NCI-H748 (cell line): ENCODE measurements around the gene PFKL.
"Not testable (repeated sequence)": the region's sequence is repeated elsewhere in the genome, so short reads cannot be mapped to it uniquely, and the experiment has no call there.

ENCODE experiments used
- DNase-seq: peaks from one replicate; lab custom pipeline; 2025; ENCODE audit not compliant: unreplicated experiment; lab: John Stamatoyannopoulos, UW

Gene PFKL

GRCh38 chr21:44359396-44359795 lies 59.5 kb downstream of the PFKL start:
- no peak for DNase-seq

GRCh38 chr21:44360159-44360558 lies 60.3 kb downstream of the PFKL start:
- DNase-seq: no peak

DNA sequence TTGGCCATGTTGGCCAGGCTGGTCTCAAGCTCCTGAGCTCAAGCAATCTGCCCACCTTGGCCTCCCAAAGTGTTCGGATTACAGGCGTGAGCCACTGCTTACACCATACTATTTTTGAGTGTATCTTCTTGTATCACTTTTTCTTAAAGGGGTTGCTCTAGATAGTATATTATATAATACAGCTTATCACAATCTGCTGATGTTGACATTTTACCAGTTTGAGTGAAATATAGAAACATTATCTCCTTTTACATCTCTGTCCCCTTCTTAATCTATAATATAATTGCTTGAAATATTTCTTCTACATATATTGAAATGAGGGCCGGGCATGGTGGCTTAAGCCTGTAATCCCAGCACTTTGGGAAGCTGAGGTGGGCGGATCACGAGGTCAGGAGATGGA lies 62.0 kb downstream of the PFKL start:
- not testable (repeated sequence) for DNase-seq

GRCh38 chr21:44363278-44363677 lies 63.4 kb downstream of the PFKL start:
- DNase-seq: no peak

DNA sequence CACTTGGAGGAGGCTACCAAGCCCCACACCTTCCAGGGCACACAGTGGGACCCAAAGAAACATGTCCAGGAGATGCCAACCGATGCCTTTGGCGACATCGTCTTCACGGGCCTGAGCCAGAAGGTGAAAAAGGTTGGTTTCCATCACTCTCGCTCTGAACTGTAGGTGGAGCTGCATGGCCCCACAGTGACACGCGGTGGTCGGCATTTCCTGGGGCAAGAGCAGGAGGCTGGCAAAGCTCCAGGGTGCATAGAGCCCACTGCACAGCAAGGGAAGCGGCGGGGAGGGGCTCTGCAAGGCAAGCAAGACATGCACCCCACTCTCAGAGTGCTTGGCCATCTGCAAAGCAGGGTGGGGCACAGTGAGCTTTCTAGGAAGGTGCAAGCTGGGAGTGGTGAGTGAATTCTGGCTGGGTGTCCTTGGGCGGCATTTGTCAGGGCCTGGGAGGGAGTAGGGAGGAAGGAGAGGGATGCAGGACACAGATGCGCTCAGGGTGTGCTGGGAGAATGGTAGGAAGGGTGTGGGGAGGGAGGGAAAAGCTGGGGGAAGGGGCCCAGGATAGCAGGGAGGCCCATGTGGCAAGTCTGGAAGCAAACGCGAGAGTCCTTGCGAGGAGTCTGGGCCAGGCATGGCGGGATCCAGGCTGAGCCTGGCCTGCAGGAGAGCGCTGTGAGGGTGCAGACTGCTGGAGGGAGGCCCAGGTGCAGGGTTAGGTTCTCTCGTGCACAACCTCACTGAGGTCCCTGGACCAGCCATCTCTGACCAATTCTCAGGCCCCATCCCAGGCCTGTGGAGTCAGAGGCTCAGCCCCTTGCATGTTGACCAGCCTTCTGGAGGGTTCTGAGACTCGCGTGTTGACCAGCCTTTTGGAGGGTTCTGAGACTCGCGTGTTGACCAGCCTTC lies 64.5 kb downstream of the PFKL start:
- DNase-seq: no peak

DNA sequence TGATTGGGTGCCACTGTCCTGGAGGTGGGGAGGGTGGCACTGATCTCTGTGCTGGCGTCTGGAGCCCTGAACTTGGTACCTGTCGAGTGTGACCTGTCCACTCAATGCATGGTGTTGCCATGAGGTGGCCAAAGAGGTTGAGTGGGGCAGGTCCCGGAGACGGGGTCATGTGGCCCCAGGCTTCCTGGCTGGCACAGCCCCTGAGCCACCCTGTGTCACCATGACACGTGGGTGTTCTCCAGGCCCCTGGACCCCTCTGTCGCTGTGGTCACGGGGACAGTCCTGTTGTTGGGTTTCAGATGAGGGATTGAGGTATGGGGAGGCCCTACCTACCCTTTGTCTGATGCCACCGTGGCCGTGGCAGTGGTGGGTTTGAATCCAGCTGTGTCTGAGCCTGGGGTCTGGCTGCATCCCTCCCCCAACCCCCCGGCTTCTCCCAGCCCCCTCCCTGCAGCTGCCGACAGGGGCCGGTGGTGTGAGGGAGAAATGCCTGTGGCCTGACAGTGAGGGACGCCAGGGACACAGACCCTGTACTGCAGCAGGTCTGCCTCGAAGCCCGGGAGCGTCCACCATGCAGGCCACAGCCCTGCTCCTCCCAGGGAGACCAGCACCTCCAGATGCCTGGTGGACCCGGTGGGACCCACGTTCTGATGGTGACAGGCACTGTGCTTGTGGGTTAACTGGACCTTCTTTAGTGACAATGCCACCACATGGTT lies 65.6 kb downstream of the PFKL start:
- DNase-seq: no peak

GRCh38 chr21:44365967-44366585 lies 66.2 kb downstream of the PFKL start:
- no peak for DNase-seq

DNA sequence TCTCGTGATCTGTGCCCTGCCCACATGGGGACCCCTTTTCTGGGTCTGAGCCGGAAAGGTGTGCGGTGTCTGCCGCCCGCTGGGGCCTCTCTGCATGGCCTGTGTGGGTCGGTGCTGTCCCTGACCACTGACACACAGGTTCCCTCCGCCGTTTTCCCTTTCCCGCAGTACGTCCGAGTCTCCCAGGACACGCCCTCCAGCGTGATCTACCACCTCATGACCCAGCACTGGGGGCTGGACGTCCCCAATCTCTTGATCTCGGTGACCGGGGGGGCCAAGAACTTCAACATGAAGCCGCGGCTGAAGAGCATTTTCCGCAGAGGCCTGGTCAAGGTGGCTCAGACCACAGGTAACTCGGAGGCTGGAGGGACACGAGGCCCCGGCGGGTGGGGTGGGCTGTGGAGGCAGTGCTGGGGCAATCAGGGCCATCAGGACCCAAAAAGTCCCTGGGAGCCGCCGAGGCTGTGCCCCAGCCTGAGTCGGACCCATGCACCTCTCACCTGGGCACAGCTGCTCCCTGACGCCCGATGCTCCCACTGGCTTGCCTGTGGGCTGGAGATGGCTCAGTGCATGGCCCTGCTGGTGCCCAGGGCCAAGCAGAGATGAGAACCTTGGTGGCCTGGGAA lies 66.8 kb downstream of the PFKL start:
- DNase-seq: no peak

- peak; percentile 40 for DNase-seq
These were observed 69.0 kb downstream of the PFKL start for GRCh38 chr21:44368711-44369446.

- peak; percentile 63 for DNase-seq
These were observed 70.3 kb downstream of the PFKL start for GRCh38 chr21:44370027-44370735.

GRCh38 chr21:44370786-44371410 lies 71.0 kb downstream of the PFKL start:
- no peak for DNase-seq

- DNase-seq: no peak
These were observed 71.7 kb downstream of the PFKL start for GRCh38 chr21:44371596-44371995.

DNA sequence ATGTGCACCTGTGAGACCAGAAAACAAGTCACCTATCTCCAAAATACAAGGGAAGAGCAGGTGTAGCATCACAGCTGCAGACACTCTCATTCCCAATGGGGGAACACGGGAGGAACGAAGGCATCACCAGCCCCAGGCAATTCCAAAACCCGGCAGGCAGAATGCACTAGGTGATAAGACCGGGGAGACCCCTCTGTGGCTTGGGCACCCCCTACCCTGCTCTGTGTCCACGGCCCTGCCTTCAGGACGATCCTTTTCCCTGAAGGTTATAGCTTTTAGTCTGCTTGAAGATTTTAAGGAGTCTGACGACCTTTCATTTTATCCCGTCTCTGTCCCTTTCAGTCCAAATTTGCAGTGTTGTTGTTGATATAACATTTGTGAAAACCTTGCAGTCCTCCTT lies 72.8 kb downstream of the PFKL start:
- DNase-seq: no peak

DNA sequence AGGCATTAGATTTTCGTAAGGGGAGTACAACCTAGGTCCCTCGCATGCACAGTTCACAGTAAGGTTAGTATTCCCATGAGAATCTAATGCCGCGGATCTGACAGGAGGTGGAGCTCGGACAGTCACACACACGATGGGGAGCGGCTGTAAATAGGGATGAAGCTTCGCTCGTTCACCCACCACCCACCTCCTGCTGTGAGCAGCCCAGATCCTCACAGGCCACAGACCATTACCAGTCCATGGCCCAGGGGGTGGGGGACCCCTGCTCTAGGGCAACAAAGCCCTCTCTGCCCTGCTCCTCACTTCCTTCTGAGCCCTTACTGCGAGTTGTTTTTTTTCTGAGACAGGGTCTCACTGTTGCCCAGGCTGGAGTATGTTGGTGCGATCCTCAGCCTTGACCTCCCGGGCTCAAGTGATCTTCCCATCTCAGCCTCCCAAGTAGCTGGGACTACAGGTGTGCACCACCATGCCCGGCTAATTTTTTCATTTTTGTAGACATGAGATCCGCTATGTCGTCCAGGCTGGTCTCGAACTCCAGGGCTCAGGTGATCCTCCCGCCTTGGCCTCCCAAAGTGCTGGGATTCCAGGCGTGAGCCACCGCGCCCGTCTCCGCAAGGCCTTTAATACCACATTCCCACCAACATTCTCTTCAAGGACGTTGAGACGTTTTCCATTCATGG lies 74.9 kb downstream of the PFKL start:
- DNase-seq: no peak

GRCh38 chr21:44375281-44375651 lies 75.4 kb downstream of the PFKL start:
- no peak for DNase-seq

DNA sequence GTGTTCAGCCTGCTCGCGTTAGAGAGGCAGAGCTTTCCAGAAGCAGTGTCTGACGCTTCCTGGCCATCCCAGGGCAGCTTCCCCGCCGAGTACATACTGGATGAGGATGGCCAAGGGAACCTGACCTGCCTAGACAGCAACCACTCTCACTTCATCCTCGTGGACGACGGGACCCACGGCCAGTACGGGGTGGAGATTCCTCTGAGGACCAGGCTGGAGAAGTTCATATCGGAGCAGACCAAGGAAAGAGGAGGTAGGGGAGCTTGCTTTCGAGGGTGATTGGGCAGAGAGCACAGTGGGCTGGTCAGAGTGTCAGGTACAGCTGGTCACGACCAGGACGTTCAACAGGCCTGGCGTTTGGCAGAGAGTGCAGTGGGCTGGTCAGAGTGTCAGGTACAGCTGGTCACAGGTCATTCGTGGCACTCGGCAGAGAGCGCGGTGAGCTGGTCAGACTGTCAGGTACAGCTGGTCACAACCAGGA lies 75.9 kb downstream of the PFKL start:
- DNase-seq: no peak

- DNase-seq: no peak
These were observed 76.8 kb downstream of the PFKL start for GRCh38 chr21:44376606-44377005.
